CD4-positive, alpha-beta T cell treated with Interleukin-15 for 1 hour (primary cell): ENCODE results near the gene SIGLEC9.

Experiments used
- DNase-seq: peaks from one replicate; pipeline ENCODE4 v3.0.0-alpha.2; 2020

SIGLEC9 gene

GRCh38 chr19:51124729-51125128, at the start of gene SIGLEC9:
Gene SIGLEC9 (plus strand): TSS chr19:51124906. CDS start chr19:51124975, 69 bp downstream.
- DNase-seq: peak; percentile 60

GRCh38 chr19:51075998-51076397, 48.7 kb upstream of the SIGLEC9 start:
- DNase-seq: no peak

GRCh38 chr19:51076631-51077213, 48.0 kb upstream of the SIGLEC9 start:
- no peak for DNase-seq

- no peak for DNase-seq
These were observed 46.6 kb upstream of the SIGLEC9 start for GRCh38 chr19:51078104-51078503.

- no peak for DNase-seq
These were observed 46.0 kb upstream of the SIGLEC9 start for GRCh38 chr19:51078731-51079130.

- DNase-seq: no peak
These were observed 45.1 kb upstream of the SIGLEC9 start for GRCh38 chr19:51079481-51080110.

GRCh38 chr19:51081476-51081875, 43.2 kb upstream of the SIGLEC9 start:
- no peak for DNase-seq

GRCh38 chr19:51082611-51083010, 42.1 kb upstream of the SIGLEC9 start, which contains the start of gene KLK14:
Gene KLK14 (minus strand): TSS chr19:51082887. CDS start chr19:51082614, 273 bp downstream.
- DNase-seq: no peak

- no peak for DNase-seq
These were observed 41.5 kb upstream of the SIGLEC9 start for GRCh38 chr19:51083181-51083580.

- DNase-seq: no peak
These were observed 40.9 kb upstream of the SIGLEC9 start for GRCh38 chr19:51083783-51084182.

- no peak for DNase-seq
These were observed 40.2 kb upstream of the SIGLEC9 start for GRCh38 chr19:51084505-51084904.

GRCh38 chr19:51086153-51086850, 38.4 kb upstream of the SIGLEC9 start:
- DNase-seq: no peak

GRCh38 chr19:51089786-51090185, 34.9 kb upstream of the SIGLEC9 start:
- DNase-seq: no peak

GRCh38 chr19:51090471-51090870, 34.2 kb upstream of the SIGLEC9 start:
- DNase-seq: no peak

GRCh38 chr19:51091126-51091525, 33.6 kb upstream of the SIGLEC9 start:
- no peak for DNase-seq

GRCh38 chr19:51091895-51092873, 32.5 kb upstream of the SIGLEC9 start:
- DNase-seq: no peak

GRCh38 chr19:51093101-51093500, 31.6 kb upstream of the SIGLEC9 start:
- DNase-seq: no peak

GRCh38 chr19:51093510-51094345, 31.0 kb upstream of the SIGLEC9 start:
- no peak for DNase-seq

GRCh38 chr19:51094696-51095279, 29.9 kb upstream of the SIGLEC9 start:
- no peak for DNase-seq

GRCh38 chr19:51096473-51097165, 28.1 kb upstream of the SIGLEC9 start:
- DNase-seq: no peak

GRCh38 chr19:51097166-51097738, 27.5 kb upstream of the SIGLEC9 start:
- peak; percentile 67 for DNase-seq
